Caco-2 (cell line): ENCODE data around the gene PMM2. TPM values are rescaled to one million over a fixed set of nuclear protein-coding genes. Genes with fewer than 3 reads are reported as not detected.

Experiments used
- BruUV-seq: library from RNA; stranded (reverse); fragments of 400-500 nt; replicated peaks from 2 replicates; lab custom pipeline; 2021; lab: Mats Ljungman, UMichigan
- CTCF ChIA-PET: fragments of 300-600 bp; sonication (Branson Sonifier 250); formaldehyde crosslinking; loops from one replicate; lab custom pipeline; 2022; ENCODE audit warnings: antibody characterized with exemption; lab: Charles Lee
- POLR2A ChIA-PET: fragments of 300-600 bp; sonication (Branson Sonifier 250); formaldehyde crosslinking; loops from one replicate; lab custom pipeline; 2022; ENCODE audit warnings: antibody characterized with exemption; lab: Charles Lee
- DNase-seq, 2 experiments: peaks; one replicate each; pipeline versions ENCODE4 v3.0.0 to v3.0.0-alpha.2; 2020 to 2022
- H3K27me3 ChIP-seq: replicated peaks from 2 replicates; pipeline ENCODE4 v1.6.0; 2011; ENCODE audit warnings: low read length; ENCODE audit not compliant: control insufficient read depth, insufficient read depth
- H3K36me3 ChIP-seq: 2 replicates; pipeline ENCODE4 v1.5.1; 2011; ENCODE audit warnings: low read length; ENCODE audit not compliant: control insufficient read depth, insufficient read depth
- H3K4me1 ChIP-seq: fragments of 250-450 bp; sonication (Bioruptor Pico); 2 replicates; pipeline ENCODE4 v1.5.1; 2020; ENCODE audit warnings: mild to moderate bottlenecking
- H3K4me3 ChIP-seq: 2 replicates; pipeline ENCODE4 v1.5.1; 2011; ENCODE audit warnings: low read depth, mild to moderate bottlenecking, control low read depth, low read length
- H3K9me3 ChIP-seq: fragments of 250-450 bp; sonication (Bioruptor Pico); 2 replicates; pipeline ENCODE4 v1.5.1; 2020; ENCODE audit warnings: mild to moderate bottlenecking, moderate library complexity
- H3K27ac Mint-ChIP-seq: one replicate; pipeline ENCODE4 v1.8.0; 2022; ENCODE audit warnings: mixed read lengths; ENCODE audit not compliant: unreplicated experiment
- H3K27me3 Mint-ChIP-seq: one replicate; pipeline ENCODE4 v1.8.0; 2022; ENCODE audit warnings: mixed read lengths; ENCODE audit not compliant: insufficient read depth, unreplicated experiment
- H3K36me3 Mint-ChIP-seq: one replicate; pipeline ENCODE4 v1.8.0; 2022; ENCODE audit warnings: mild to moderate bottlenecking, mixed read lengths; ENCODE audit not compliant: insufficient read depth, unreplicated experiment
- H3K4me1 Mint-ChIP-seq: one replicate; pipeline ENCODE4 v1.8.0; 2022; ENCODE audit warnings: low read depth, mixed read lengths; ENCODE audit not compliant: unreplicated experiment
- H3K4me3 Mint-ChIP-seq: one replicate; pipeline ENCODE4 v1.8.0; 2022; ENCODE audit warnings: mild to moderate bottlenecking, moderate library complexity, mixed read lengths; ENCODE audit not compliant: unreplicated experiment
- H3K9me3 Mint-ChIP-seq: one replicate; pipeline ENCODE4 v1.8.0; 2022; ENCODE audit warnings: mixed read lengths; ENCODE audit not compliant: unreplicated experiment
- CTCF ChIP-seq, 2 experiments: fragments of 200-600 bp in 1 of 2; IDR thresholded peaks; 1 replicate in 1 of 2; 2 replicates in 1 of 2; pipeline versions ENCODE4 v1.5.1 to v1.8.0; 2011 to 2022; ENCODE audit warnings: antibody characterized with exemption in 1 of 2, control low read depth in 1 of 2, inconsistent platforms in 1 of 2, low read depth in 1 of 2, low read length in 1 of 2, mild to moderate bottlenecking in 1 of 2, moderate library complexity in 1 of 2; ENCODE audit not compliant: insufficient read depth in 1 of 2, severe bottlenecking in 1 of 2, unreplicated experiment in 1 of 2
- intact Hi-C: fragments of 100-400 bp; cut with micrococcal nuclease; formaldehyde crosslinking; loops from one replicate; pipeline ENCODE4 v1.10.0; 2022; ENCODE audit not compliant: unreplicated experiment
- total RNA-seq: library from RNA; stranded (reverse); gene quantifications from 2 replicates; pipeline ENCODE4 v1.2.3, GENCODE V29; 2022

PMM2 gene
- total RNA-seq, 1 experiment from 2014 or later = 69.0 TPM

GRCh38 chr16:8862309-8863130 is 64.9 kb downstream of the PMM2 start:
- Mint-ChIP-seq H3K36me3 (peaks cover 80% of the 10 kb centered on the region), H3K27ac (peak overlapping the region; percentile 79), H3K27me3 (no peaks in the 10 kb centered on the region), H3K4me1 (peaks cover 22% of the 10 kb centered on the region), H3K9me3 (no peaks in the 10 kb centered on the region), H3K4me3 (peak overlapping the region; percentile 31)
- H3K9me3 ChIP-seq = no peaks in the 10 kb centered on the region
- no TSS peak for BruUV-seq
- H3K4me3 ChIP-seq = no peak overlapping the region
- no peaks in the 10 kb centered on the region for H3K27me3 ChIP-seq
- H3K4me1 ChIP-seq = peaks cover 67% of the 10 kb centered on the region
- TF ChIP-seq CTCF (IDR thresholded peaks at IDR 0.05; ENCODE audit: insufficient read depth in 1 of 2, low read depth in 1 of 2, low read length in 1 of 2, severe bottlenecking in 1 of 2, unreplicated experiment in 1 of 2) = no peak
- intact Hi-C loops = loop anchor here (1.0 to 5.0 kb wide), 2 partner anchors 18 to 185 kb away; no protein-coding TSS in a partner anchor
- DNase-seq = no peak
- POLR2A ChIA-PET = no interaction called here
- CTCF ChIA-PET = interaction anchor here (1.1 to 1.7 kb wide), 5 partner anchors 11 to 74 kb away, joined by 4 to 15 read pairs (median 7); no protein-coding TSS in a partner anchor
- no peaks in the 10 kb centered on the region for H3K36me3 ChIP-seq

- Histone ChIP-seq H3K4me3 (no peak overlapping the region), H3K4me1 (peaks cover 69% of the 10 kb centered on the region), H3K36me3 (no peaks in the 10 kb centered on the region), H3K9me3 (no peaks in the 10 kb centered on the region), H3K27me3 (no peaks in the 10 kb centered on the region)
- H3K27ac Mint-ChIP-seq = peak overlapping the region; percentile 79
- intact Hi-C loops = loop anchor here (1.0 to 5.0 kb wide), 2 partner anchors 16 to 187 kb away; no protein-coding TSS in a partner anchor
- H3K4me3 Mint-ChIP-seq = peak overlapping the region; percentile 40
- DNase-seq = peak; percentile 90 to 94
- BruUV-seq = no TSS peak
- H3K9me3 Mint-ChIP-seq = no peaks in the 10 kb centered on the region
- peaks cover 15% of the 10 kb centered on the region for H3K4me1 Mint-ChIP-seq
- H3K36me3 Mint-ChIP-seq = peaks cover 76% of the 10 kb centered on the region
- H3K27me3 Mint-ChIP-seq = no peaks in the 10 kb centered on the region
- POLR2A ChIA-PET = interaction anchor here (0.6 to 1.1 kb wide), 4 partner anchors 14 to 1046 kb away, joined by 3 to 15 read pairs (median 4); partner anchors contain the start of gene HAPSTR1
- peak in 1 of 2 experiments; percentile 32 for TF ChIP-seq CTCF (IDR thresholded peaks at IDR 0.05; ENCODE audit: insufficient read depth in 1 of 2, low read depth in 1 of 2, low read length in 1 of 2, severe bottlenecking in 1 of 2, unreplicated experiment in 1 of 2)
- CTCF ChIA-PET = interaction anchor here (0.6 to 1.7 kb wide), 11 partner anchors 10 to 198 kb away, joined by 3 to 15 read pairs (median 4); partner anchors contain the start of gene LITAFD
These were observed 66.2 kb downstream of the PMM2 start for GRCh38 chr16:8863594-8864424.
